HCT116 (cell line): ENCODE data around the gene UBR2. TPM values are rescaled to one million over a fixed set of nuclear protein-coding genes. Genes with fewer than 3 reads are reported as not detected.

Experiments
- ATAC-seq: fragments of 200-7000 bp; cut with Tn5 transposase; 2 replicates; pipeline ENCODE4 v1.9.1; 2020; ENCODE audit warnings: mild to moderate bottlenecking, moderate library complexity
- BruUV-seq: library from RNA; stranded (reverse); fragments of 400-500 nt; replicated peaks from 2 replicates; lab custom pipeline; 2021; lab: Mats Ljungman, UMichigan
- CTCF ChIA-PET: fragments of 300-600 bp; sonication (Branson Sonifier 250); formaldehyde crosslinking; loops from one replicate; lab custom pipeline; 2021; ENCODE audit warnings: antibody characterized with exemption; lab: Charles Lee
- POLR2A ChIA-PET: fragments of 300-600, 350-600 bp; sonication (Branson Sonifier 250); formaldehyde crosslinking; loops from one replicate; lab custom pipeline; 2021; ENCODE audit warnings: antibody characterized with exemption; lab: Charles Lee
- RAD21 ChIA-PET, 2 experiments: fragments of 300-600 bp; sonication (Branson Sonifier 250); formaldehyde crosslinking; loops; one replicate each; lab custom pipeline; 2023; ENCODE audit warnings: low total read pairs in 2 of 2; ENCODE audit not compliant: uncharacterized antibody in 2 of 2, unreplicated experiment in 2 of 2, low non-redundant PET in 1 of 2; lab: Charles Lee
- DNase-seq: peaks from one replicate; pipeline ENCODE4 v3.0.0-alpha.2; 2010; ENCODE audit warnings: low read depth, low spot score
- H2AFZ ChIP-seq: fragments of 200-600 bp; shearing (Covaris generic), sonication (generic); 2 replicates; pipeline ENCODE4 v1.6.1; 2017; ENCODE audit warnings: low read depth, mixed run types, mixed read lengths, antibody characterized with exemption, low read length; ENCODE audit not compliant: poor library complexity, severe bottlenecking
- H3K27ac ChIP-seq: 2 replicates; pipeline ENCODE4 v1.5.1; 2012; ENCODE audit warnings: low read depth, low read length
- H3K27me3 ChIP-seq: fragments of 200-600 bp; sonication (generic); 2 replicates; pipeline ENCODE4 v1.6.1; 2016; ENCODE audit warnings: mixed run types, low read length, mixed read lengths; ENCODE audit not compliant: insufficient read depth
- H3K36me3 ChIP-seq, 2 experiments: fragments of 200-500 bp in 1 of 2; fragments of 200-600 bp in 1 of 2; sonication (Bioruptor generic) in 1 of 2; sonication (generic) in 1 of 2; 2 replicates each; pipeline versions ENCODE4 v1.5.1 to v1.6.1; 2014 to 2016; ENCODE audit warnings: low read length in 2 of 2, inconsistent platforms in 1 of 2, mixed read lengths in 1 of 2, mixed run types in 1 of 2; ENCODE audit not compliant: insufficient read depth in 2 of 2, control insufficient read depth in 1 of 2
- H3K4me1 ChIP-seq, 2 experiments: fragments of 200-600 bp in 1 of 2; sonication (generic) in 1 of 2; 2 replicates each; pipeline versions ENCODE4 v1.5.1 to v1.6.1; 2012 to 2017; ENCODE audit warnings: low read length in 2 of 2, inconsistent platforms in 1 of 2, mild to moderate bottlenecking in 1 of 2, mixed read lengths in 1 of 2, mixed run types in 1 of 2, moderate library complexity in 1 of 2; ENCODE audit not compliant: insufficient read depth in 2 of 2, control insufficient read depth in 1 of 2
- H3K4me2 ChIP-seq: fragments of 200-600 bp; sonication (generic); 2 replicates; pipeline ENCODE4 v1.6.1; 2017; ENCODE audit warnings: mixed run types, low read length, mixed read lengths
- H3K4me3 ChIP-seq, 2 experiments: fragments of 200-600 bp in 1 of 2; sonication (generic) in 1 of 2; replicated peaks in 1 of 2; 2 replicates each; pipeline ENCODE4 v1.5.1; 2011 to 2016; ENCODE audit warnings: low read length in 2 of 2, control low read depth in 1 of 2, low read depth in 1 of 2, mild to moderate bottlenecking in 1 of 2, mixed read lengths in 1 of 2, mixed run types in 1 of 2
- H3K79me2 ChIP-seq: fragments of 200-600 bp; sonication (generic); 2 replicates; pipeline ENCODE4 v1.6.1; 2017; ENCODE audit warnings: mild to moderate bottlenecking, mixed run types, low read length, moderate library complexity, mixed read lengths; ENCODE audit not compliant: insufficient read depth
- H3K9ac ChIP-seq: fragments of 200-600 bp; sonication (generic); 2 replicates; pipeline ENCODE4 v1.6.1; 2016; ENCODE audit warnings: low read length, mixed read lengths
- H3K9me2 ChIP-seq: fragments of 200-600 bp; sonication (generic), shearing (Covaris generic); 2 replicates; pipeline ENCODE4 v1.6.1; 2017; ENCODE audit warnings: mixed run types, mild to moderate bottlenecking, moderate library complexity; ENCODE audit not compliant: insufficient read depth
- H3K9me3 ChIP-seq, 2 experiments: fragments of 200-500 bp in 1 of 2; fragments of 200-600 bp in 1 of 2; sonication (Bioruptor generic) in 1 of 2; sonication (generic) in 1 of 2; 2 replicates each; pipeline ENCODE4 v1.6.1; 2014 to 2017; ENCODE audit warnings: low read length in 2 of 2, mixed read lengths in 2 of 2, inconsistent platforms in 1 of 2, low read depth in 1 of 2, mild to moderate bottlenecking in 1 of 2, mixed run types in 1 of 2, moderate library complexity in 1 of 2; ENCODE audit not compliant: control insufficient read depth in 1 of 2, insufficient read depth in 1 of 2
- H4K20me1 ChIP-seq: fragments of 200-600 bp; sonication (generic), shearing (Covaris generic); 2 replicates; pipeline ENCODE4 v1.6.1; 2017; ENCODE audit warnings: mixed run types, mild to moderate bottlenecking, moderate library complexity; ENCODE audit not compliant: insufficient read depth
- FOSL1 ChIP-seq: IDR thresholded peaks from 2 replicates; pipeline ENCODE4 v1.6.1; 2012; ENCODE audit warnings: low read depth
- POLR2A ChIP-seq: IDR thresholded peaks from 2 replicates; pipeline ENCODE4 v1.7.0; 2011; ENCODE audit warnings: borderline replicate concordance; ENCODE audit not compliant: insufficient read depth, insufficient read length; ENCODE audit errors: extremely low read depth
- TCF7L2 ChIP-seq: IDR thresholded peaks from 2 replicates; pipeline ENCODE4 v1.7.0; 2011; ENCODE audit warnings: borderline replicate concordance, inconsistent platforms; ENCODE audit not compliant: insufficient read depth, insufficient read length; ENCODE audit errors: extremely low read depth
- ZNF274 ChIP-seq: fragments of 200-500 bp; sonication (Bioruptor generic); IDR thresholded peaks from 2 replicates; pipeline ENCODE4 v1.6.1; 2014; ENCODE audit warnings: mild to moderate bottlenecking, low read depth, low read length, inconsistent platforms
- intact Hi-C: fragments of 100-400 bp; cut with micrococcal nuclease; formaldehyde crosslinking; loops from 2 replicates; pipeline ENCODE4 v1.10.0; 2022
- total RNA-seq: library from RNA; stranded (reverse); gene quantifications from one replicate; pipeline ENCODE4 v1.2.1, GENCODE V29; 2021; ENCODE audit not compliant: unreplicated experiment
- TF ChIP-seq, protein P1 (sequence below): IDR thresholded peaks from 2 replicates; pipeline ENCODE4 v1.6.1; 2012; ENCODE audit warnings: low read depth

UBR2 gene
- total RNA-seq, 1 experiment from 2014 or later, result 20.5 TPM

DNA sequence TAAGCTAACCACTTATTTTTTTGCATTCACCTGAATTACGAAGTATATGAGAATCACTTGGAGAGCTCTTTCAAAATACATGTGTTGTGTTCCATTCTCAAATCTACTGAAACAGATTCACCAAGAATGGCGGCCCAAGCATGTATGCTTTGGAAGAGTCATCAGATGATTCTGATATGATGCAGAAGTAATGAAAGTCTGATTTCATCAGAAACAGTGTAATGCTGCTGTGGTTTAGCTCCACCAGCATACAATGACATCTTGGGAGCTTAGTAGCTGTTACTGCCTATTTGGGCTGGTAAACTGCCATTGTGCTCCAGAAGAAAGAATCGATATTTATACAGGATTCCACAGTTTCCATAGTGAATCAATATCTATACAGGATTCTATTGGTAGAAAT, 52.9 kb downstream of the UBR2 start:
- ChIA-PET CTCF (no interaction called here), POLR2A (no interaction called here), RAD21 (no interaction called here)
- ATAC-seq (no peak), DNase-seq (no peak)
- no peak overlapping the region for H3K27ac ChIP-seq
- no peaks in the 10 kb centered on the region for H3K79me2 ChIP-seq
- no peak overlapping the region for H3K4me2 ChIP-seq
- H3K4me3 ChIP-seq, result no peak overlapping the region
- H3K9me3 ChIP-seq, result no peaks in the 10 kb centered on the region
- intact Hi-C loops, result no loop called here
- H3K9me2 ChIP-seq, result no peaks in the 10 kb centered on the region
- no TSS peak for BruUV-seq
- H3K4me1 ChIP-seq, result no peaks in the 10 kb centered on the region
- no peak overlapping the region for H2AFZ ChIP-seq
- peaks cover 0 to 9% of the 10 kb centered on the region in 2 experiments; a peak in 1 of 4 replicates for H3K36me3 ChIP-seq
- no peak for TF ChIP-seq POLR2A
- no peak for TF ChIP-seq TCF7L2
- TF ChIP-seq, protein P1, sequence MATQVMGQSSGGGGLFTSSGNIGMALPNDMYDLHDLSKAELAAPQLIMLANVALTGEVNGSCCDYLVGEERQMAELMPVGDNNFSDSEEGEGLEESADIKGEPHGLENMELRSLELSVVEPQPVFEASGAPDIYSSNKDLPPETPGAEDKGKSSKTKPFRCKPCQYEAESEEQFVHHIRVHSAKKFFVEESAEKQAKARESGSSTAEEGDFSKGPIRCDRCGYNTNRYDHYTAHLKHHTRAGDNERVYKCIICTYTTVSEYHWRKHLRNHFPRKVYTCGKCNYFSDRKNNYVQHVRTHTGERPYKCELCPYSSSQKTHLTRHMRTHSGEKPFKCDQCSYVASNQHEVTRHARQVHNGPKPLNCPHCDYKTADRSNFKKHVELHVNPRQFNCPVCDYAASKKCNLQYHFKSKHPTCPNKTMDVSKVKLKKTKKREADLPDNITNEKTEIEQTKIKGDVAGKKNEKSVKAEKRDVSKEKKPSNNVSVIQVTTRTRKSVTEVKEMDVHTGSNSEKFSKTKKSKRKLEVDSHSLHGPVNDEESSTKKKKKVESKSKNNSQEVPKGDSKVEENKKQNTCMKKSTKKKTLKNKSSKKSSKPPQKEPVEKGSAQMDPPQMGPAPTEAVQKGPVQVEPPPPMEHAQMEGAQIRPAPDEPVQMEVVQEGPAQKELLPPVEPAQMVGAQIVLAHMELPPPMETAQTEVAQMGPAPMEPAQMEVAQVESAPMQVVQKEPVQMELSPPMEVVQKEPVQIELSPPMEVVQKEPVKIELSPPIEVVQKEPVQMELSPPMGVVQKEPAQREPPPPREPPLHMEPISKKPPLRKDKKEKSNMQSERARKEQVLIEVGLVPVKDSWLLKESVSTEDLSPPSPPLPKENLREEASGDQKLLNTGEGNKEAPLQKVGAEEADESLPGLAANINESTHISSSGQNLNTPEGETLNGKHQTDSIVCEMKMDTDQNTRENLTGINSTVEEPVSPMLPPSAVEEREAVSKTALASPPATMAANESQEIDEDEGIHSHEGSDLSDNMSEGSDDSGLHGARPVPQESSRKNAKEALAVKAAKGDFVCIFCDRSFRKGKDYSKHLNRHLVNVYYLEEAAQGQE, result no peak
- TF ChIP-seq FOSL1, result no peak
- H3K9ac ChIP-seq, result no peak overlapping the region
- no peaks in the 10 kb centered on the region for H4K20me1 ChIP-seq
- H3K27me3 ChIP-seq, result no peaks in the 10 kb centered on the region

DNA sequence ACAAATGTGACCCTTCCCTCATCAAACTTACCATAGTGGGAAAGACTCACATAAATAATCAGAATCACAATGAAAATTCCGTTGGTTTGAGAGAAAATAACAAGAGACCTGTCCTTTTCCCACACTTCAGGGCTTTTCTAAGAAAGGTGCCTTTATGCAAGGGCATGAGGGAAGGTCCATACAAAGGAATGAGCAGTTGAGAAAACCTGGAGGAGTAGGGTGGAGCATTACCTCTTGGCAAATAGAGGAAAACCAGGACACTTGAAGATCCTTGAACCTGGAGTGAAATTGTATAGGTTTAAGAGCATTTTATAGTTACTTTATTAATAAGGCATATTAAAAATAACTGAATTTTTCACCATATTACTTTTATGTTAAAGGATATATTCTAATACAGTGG, 54.3 kb downstream of the UBR2 start:
- Histone ChIP-seq H3K9me3 (no peaks in the 10 kb centered on the region), H3K27me3 (no peaks in the 10 kb centered on the region), H3K9me2 (no peaks in the 10 kb centered on the region), H3K36me3 (peaks cover 0 to 9% of the 10 kb centered on the region in 2 experiments; a peak in 1 of 4 replicates), H3K9ac (no peak overlapping the region), H2AFZ (no peak overlapping the region), H3K27ac (no peak overlapping the region), H3K4me3 (no peak overlapping the region), H3K4me1 (no peaks in the 10 kb centered on the region), H4K20me1 (no peaks in the 10 kb centered on the region), H3K4me2 (no peak overlapping the region), H3K79me2 (no peaks in the 10 kb centered on the region)
- no peak for DNase-seq
- intact Hi-C loops, result no loop called here
- TF ChIP-seq ZNF274, result no peak
- ChIA-PET RAD21 (no interaction called here), CTCF (no interaction called here), POLR2A (interaction anchor here (1.1 kb wide), 1 partner anchor 10 kb away, joined by 4 read pairs; no protein-coding TSS in a partner anchor)
- no peak for ATAC-seq
- BruUV-seq, result no TSS peak
